CD4-positive, alpha-beta T cell treated with Interleukin-2 at 100 ng/mL for 4 hours (primary cell): Measurements from ENCODE around the gene ACSL3.
"Not testable (repeated sequence)": the region's sequence is repeated elsewhere in the genome, so short reads cannot be mapped to it uniquely, and the experiment has no call there.

Experiments
- DNase-seq: peaks from one replicate; pipeline ENCODE4 v3.0.0-alpha.2; 2020; ENCODE audit warnings: low spot score

Gene ACSL3

GRCh38 chr2:222912117-222912516 is 51.3 kb downstream of the ACSL3 start:
- no peak for DNase-seq

GRCh38 chr2:222912776-222913175 is 51.9 kb downstream of the ACSL3 start:
- DNase-seq: no peak

- DNase-seq: no peak
These were observed 54.5 kb downstream of the ACSL3 start for GRCh38 chr2:222915092-222915957.

GRCh38 chr2:222916229-222917197 is 55.7 kb downstream of the ACSL3 start:
- DNase-seq: no peak

DNA sequence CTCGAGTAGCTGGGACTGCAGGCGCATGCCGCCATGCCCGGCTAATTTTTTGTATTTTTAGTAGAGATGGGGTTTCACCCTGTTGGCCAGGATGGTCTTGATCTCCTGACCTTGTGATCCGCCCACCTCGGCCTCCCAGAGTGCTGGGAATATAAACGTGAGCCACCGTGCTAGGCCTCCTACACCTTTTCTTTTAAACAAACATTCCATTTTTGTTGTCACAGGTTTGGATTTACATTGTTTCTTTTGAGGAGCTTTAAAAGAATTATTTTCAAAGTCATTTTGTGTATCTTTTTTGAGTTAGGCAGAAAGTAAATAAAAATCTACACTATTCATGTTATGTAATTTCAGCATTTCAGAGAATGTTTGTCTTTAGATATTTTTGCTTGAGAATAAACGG is 56.4 kb downstream of the ACSL3 start:
- DNase-seq: not testable (repeated sequence)

DNA sequence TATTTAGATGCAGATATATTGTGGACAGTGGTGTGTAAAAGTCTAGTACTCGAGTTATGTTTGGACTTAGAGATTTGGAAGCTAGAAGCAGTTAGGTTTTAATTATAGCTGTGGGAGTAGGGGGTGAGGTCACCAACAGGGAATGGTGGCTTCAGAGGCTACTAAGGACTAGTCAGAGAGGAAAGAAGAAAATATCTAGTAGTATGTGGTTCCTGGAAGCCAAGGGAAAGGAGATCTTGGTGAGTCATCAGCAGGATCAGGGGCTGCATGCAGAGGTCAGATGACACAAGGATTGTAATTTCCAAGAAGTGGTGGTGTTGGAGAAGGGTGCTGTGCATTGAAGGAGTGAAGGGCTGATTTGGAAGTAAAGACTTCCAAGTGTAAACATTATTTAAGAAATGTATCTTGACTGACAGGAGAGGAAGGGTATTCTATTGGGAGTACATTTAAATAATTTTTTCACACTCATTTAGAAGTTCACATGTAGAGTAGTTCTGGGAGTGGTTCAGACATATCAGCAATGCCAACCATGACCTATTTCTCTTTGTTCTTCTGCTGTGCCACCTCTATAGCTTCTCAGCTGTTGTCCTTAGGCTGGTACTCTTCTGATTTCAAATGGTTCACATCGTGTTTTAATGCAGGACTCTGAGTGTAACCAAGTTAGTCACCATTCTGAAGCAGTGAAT is 59.1 kb downstream of the ACSL3 start:
- no peak for DNase-seq

GRCh38 chr2:222920657-222921186 is 59.9 kb downstream of the ACSL3 start:
- no peak for DNase-seq

DNA sequence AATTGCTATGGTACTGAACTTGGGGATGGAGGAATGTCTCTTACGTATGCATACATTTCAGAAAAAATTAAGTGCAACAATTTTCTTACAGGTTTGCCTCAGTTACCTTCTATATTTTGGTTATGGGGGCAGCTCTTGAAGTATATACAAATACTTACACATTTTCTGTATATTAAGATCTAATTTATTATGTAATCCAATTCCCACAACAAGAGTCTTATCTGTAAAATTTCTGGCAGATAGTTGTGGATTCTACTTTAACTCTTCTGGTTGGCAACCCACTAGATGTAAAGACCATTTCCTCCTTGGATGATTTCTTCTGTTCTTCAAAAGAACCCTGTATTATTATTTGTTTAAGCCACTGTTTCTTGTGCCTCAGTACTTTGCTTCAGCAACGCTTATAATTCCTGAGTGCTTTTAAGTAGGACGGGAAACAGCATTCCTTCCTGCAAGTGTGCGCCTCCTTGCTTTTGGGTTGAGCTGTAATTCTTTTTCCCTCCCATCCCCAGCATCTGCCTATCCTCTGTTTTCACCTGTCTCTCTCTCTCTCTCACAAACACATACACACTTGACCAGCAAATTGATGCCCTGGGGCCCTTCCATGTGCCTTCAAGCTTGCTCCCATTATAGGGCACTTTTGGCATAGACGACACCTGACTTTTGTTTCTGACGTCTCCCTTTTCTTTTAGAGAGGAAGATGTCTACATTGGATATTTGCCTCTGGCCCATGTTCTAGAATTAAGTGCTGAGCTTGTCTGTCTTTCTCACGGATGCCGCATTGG is 61.4 kb downstream of the ACSL3 start:
- DNase-seq: no peak

- DNase-seq: no peak
These were observed 66.1 kb downstream of the ACSL3 start for GRCh38 chr2:222926915-222927314.

DNA sequence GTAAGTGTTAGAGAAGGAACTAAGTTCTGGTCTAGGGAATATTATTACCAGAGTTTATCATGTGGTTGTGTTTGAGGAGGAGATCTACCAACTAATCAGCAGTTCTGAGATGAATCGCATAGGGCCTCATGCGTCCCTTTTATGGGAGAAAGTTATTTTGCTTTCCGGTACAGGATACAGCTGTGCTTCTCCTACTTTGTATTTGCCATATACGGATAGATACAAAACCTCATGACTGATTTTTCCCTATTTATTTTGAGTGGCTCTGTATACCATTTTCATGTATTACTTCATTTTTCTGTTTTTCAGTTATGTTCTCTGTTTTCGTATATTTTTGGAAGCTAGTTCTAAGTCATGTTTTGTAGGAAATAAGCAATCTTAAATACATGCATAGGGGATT is 66.8 kb downstream of the ACSL3 start:
- no peak for DNase-seq

DNA sequence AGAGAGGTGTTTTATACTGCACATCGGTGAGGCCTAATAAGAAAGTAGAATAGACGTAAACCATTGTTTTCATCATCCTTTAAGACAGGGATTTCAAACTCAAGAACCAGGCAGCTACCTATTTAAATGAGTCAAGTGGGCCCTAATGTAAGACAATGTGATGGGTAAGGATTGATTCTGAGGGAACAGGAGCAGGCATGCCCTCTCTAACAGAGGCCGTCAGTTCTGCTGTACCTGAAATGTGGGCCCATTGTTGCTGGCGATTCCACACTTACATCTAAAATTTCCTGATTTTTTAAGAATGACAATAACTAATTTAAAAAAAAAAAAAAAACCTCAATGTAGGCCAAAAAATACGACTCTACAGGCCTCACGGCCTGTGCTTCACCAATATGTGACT is 67.5 kb downstream of the ACSL3 start:
- DNase-seq: no peak

GRCh38 chr2:222930862-222931261 is 70.0 kb downstream of the ACSL3 start:
- DNase-seq: no peak

GRCh38 chr2:222931659-222932058 is 70.8 kb downstream of the ACSL3 start:
- DNase-seq: no peak

- no peak for DNase-seq
These were observed 72.6 kb downstream of the ACSL3 start for GRCh38 chr2:222933458-222933857.

GRCh38 chr2:222935688-222936298 is 75.0 kb downstream of the ACSL3 start:
- no peak for DNase-seq

DNA sequence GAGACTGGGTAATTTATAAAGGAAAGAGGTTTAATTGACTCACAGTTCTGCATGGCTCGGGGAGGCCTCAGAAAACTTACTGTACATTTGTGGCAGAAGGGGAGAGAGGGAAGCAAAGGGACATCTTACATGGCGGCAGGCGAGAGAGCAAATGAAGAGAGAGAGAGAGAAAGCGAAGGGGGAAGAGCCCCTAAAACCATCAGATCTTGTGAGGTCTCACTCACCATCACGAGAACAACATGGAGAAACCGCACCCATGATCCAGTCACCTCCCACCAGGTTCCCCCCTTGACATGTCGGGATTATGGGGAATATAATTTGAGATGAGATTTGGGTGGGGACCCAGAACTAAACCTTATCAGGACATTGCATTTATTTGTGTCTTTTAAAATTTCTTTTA is 75.9 kb downstream of the ACSL3 start:
- no peak for DNase-seq

DNA sequence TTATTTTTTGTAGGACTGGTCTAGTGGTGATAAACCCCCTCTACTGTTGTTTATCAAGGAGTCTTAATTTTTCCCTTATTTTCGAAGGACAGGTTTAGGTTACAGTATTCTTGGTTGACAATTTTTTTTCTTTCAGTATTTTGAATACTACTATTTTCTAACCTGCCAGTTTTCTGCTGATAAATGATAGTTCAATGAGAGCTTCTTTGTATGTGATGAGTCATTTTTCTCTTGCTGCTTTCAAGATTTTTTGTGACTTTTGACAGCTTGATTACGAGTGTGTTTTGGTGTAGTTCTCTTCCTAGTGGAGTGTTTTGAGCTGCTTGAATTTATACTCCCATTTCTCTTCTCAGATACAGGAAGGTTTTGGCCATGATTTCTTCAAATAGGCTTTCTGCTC is 77.5 kb downstream of the ACSL3 start:
- no peak for DNase-seq

- peak; percentile 63 for DNase-seq
These were observed 78.5 kb downstream of the ACSL3 start for GRCh38 chr2:222939208-222939856.

DNA sequence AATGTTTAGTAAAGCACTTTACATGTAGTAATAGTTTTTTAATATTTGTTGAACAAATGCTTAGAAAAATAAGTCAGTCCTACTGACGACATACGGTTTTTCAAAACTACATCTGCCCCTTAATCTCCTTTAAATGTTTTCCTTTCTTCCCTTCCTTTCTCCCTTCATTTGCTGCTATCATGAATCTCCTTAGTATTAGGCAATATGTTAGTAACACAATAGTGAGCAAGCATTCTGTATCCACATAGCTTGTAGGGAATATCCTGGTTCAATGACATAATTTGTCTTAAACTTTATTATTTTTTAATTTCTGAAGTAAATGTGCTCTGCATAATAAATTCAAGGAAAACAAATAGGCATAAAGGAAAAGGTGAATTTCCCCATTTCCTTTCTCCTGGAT is 79.1 kb downstream of the ACSL3 start:
- no peak for DNase-seq

GRCh38 chr2:222941510-222942032 is 80.7 kb downstream of the ACSL3 start:
- no peak for DNase-seq
